ENCODE results near the gene PDXP.
A peak's percentile ranks its signal among the peaks of the same experiment; 100 is the strongest.

Gene PDXP

DNA sequence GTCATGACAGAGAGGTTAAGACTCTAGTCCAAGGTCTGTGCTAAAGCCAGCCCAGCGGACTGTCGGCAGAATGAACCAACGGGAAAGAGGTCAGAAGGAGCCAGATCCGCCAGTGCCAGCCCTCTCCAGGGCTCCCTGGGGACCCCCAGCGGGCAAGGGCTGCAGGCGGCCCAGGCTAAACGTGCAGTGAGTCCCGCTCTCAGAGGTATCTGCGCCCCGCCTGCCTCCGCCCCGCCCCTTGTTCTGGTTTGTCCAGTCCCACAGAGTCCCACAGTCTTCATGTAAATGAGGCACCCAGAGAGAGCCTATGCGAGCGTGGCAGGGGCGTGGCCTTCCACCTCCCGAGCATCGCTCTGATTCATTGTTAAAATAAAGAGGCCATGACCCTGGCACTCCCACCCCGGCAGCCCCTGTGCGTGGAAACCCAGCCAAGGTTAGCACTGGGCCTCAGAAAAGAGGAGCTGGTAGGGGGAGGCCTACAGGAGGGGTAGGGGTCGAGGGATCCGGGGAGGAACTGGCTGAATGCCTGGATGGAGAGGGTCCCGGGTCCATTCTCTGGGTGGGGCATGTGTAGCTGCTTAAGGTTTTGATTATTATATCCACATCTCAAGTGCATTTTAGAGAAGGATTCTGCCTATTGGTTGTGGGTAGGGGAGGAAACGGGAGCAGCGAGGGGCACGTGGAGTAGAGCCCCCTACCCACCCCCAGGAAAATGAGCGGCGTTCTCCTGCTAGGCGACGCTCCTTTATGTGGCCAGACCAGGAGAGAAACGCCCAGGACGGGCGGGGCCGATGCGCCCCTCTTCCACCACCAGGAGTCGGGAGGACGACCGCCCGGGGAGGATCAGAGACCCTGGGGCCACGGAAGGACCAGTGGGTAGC lies 38.4 kb downstream of the PDXP start, which contains the start of gene TRIOBP (continued):
- TF ChIP-seq, protein P1, sequence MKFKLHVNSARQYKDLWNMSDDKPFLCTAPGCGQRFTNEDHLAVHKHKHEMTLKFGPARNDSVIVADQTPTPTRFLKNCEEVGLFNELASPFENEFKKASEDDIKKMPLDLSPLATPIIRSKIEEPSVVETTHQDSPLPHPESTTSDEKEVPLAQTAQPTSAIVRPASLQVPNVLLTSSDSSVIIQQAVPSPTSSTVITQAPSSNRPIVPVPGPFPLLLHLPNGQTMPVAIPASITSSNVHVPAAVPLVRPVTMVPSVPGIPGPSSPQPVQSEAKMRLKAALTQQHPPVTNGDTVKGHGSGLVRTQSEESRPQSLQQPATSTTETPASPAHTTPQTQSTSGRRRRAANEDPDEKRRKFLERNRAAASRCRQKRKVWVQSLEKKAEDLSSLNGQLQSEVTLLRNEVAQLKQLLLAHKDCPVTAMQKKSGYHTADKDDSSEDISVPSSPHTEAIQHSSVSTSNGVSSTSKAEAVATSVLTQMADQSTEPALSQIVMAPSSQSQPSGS (tag by site-specific recombination; IDR thresholded peaks at IDR 0.05; ENCODE audit: low read depth), result no peak
- TF ChIP-seq ZNF549 (tag by site-specific recombination; IDR thresholded peaks at IDR 0.05), result no peak
- peak; percentile 75 for TF ChIP-seq SP2 (tag by site-specific recombination; IDR thresholded peaks at IDR 0.05)
- TF ChIP-seq, protein P2, sequence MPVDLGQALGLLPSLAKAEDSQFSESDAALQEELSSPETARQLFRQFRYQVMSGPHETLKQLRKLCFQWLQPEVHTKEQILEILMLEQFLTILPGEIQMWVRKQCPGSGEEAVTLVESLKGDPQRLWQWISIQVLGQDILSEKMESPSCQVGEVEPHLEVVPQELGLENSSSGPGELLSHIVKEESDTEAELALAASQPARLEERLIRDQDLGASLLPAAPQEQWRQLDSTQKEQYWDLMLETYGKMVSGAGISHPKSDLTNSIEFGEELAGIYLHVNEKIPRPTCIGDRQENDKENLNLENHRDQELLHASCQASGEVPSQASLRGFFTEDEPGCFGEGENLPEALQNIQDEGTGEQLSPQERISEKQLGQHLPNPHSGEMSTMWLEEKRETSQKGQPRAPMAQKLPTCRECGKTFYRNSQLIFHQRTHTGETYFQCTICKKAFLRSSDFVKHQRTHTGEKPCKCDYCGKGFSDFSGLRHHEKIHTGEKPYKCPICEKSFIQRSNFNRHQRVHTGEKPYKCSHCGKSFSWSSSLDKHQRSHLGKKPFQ (tag by site-specific recombination; IDR thresholded peaks at IDR 0.05), result no peak
- no peak for TF ChIP-seq ZNF10 (tag by site-specific recombination; IDR thresholded peaks at IDR 0.05)
- 0 out of 2 replicates have a peak, but pooled peaks have one; percentile 20 for TF ChIP-seq KLF10 (tag by site-specific recombination; IDR thresholded peaks at IDR 0.05)
- peak; percentile 32; the same call in 1 of the 2 replicates for TF ChIP-seq ZNF629 (tag by site-specific recombination; IDR thresholded peaks at IDR 0.05)
- TF ChIP-seq, protein P3, sequence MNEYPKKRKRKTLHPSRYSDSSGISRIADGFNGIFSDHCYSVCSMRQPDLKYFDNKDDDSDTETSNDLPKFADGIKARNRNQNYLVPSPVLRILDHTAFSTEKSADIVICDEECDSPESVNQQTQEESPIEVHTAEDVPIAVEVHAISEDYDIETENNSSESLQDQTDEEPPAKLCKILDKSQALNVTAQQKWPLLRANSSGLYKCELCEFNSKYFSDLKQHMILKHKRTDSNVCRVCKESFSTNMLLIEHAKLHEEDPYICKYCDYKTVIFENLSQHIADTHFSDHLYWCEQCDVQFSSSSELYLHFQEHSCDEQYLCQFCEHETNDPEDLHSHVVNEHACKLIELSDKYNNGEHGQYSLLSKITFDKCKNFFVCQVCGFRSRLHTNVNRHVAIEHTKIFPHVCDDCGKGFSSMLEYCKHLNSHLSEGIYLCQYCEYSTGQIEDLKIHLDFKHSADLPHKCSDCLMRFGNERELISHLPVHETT (tag by site-specific recombination; IDR thresholded peaks at IDR 0.05), result no peak
- no peak for TF ChIP-seq ZFP3 (tag by site-specific recombination; IDR thresholded peaks at IDR 0.05; ENCODE audit: low read depth)
- TF ChIP-seq, protein P4, sequence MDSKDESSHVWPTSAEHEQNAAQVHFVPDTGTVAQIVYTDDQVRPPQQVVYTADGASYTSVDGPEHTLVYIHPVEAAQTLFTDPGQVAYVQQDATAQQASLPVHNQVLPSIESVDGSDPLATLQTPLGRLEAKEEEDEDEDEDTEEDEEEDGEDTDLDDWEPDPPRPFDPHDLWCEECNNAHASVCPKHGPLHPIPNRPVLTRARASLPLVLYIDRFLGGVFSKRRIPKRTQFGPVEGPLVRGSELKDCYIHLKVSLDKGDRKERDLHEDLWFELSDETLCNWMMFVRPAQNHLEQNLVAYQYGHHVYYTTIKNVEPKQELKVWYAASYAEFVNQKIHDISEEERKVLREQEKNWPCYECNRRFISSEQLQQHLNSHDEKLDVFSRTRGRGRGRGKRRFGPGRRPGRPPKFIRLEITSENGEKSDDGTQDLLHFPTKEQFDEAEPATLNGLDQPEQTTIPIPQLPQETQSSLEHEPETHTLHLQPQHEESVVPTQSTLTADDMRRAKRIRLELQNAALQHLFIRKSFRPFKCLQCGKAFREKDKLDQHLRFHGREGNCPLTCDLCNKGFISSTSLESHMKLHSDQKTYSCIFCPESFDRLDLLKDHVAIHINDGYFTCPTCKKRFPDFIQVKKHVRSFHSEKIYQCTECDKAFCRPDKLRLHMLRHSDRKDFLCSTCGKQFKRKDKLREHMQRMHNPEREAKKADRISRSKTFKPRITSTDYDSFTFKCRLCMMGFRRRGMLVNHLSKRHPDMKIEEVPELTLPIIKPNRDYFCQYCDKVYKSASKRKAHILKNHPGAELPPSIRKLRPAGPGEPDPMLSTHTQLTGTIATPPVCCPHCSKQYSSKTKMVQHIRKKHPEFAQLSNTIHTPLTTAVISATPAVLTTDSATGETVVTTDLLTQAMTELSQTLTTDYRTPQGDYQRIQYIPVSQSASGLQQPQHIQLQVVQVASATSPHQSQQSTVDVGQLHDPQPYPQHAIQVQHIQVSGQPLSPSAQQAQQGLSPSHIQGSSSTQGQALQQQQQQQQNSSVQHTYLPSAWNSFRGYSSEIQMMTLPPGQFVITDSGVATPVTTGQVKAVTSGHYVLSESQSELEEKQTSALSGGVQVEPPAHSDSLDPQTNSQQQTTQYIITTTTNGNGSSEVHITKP (tag by site-specific recombination; IDR thresholded peaks at IDR 0.05), result peak; percentile 87
- TF ChIP-seq ZNF560 (tag by site-specific recombination; IDR thresholded peaks at IDR 0.05; ENCODE audit: borderline replicate concordance), result no peak
- TF ChIP-seq ZNF600 (tag by site-specific recombination; IDR thresholded peaks at IDR 0.05), result 0 out of 2 replicates have a peak, but pooled peaks have one; percentile 40

DNA sequence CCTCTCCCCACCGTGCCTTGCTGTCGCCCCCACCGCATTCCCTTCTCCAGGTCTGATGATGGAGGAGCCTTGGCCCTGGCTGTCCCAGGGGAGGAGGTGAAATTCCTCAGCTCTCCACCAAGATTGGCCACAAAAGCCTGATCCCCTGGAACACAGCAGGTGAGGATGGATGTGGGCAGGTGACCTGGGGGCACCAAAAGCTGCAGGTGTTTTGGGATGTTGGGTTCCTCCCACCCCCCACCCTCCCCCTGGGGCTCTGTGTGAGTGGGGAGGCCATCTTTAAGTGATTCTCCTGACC lies 39.0 kb downstream of the PDXP start:
- Histone ChIP-seq H3K27ac (ENCODE audit: extremely low read depth, low read depth, low read length) (no peak overlapping the region), H3K36me3 (ENCODE audit: control insufficient read depth in 2 of 2, insufficient read depth in 1 of 2, low read length in 2 of 2) (peaks cover 7 to 14% of the 10 kb centered on the region in 2 experiments; a peak in 2 of 3 replicates), H3K4me1 (ENCODE audit: control insufficient read depth, insufficient read depth, low read length) (peaks cover 6% of the 10 kb centered on the region), H3K9me3 (ENCODE audit: control insufficient read depth, insufficient read depth, low read depth, low read length) (no peaks in the 10 kb centered on the region), H3K4me3 (ENCODE audit: low read depth, low read length) (no peak overlapping the region)
- CTCF ChIA-PET, result interaction anchor here (0.6 to 3.1 kb wide), 6 partner anchors 10 to 96 kb away, joined by 3 to 13 read pairs (median 3); no protein-coding TSS in a partner anchor
- POLR2A ChIA-PET, result no interaction called here
- TF ChIP-seq ZNF239 (tag by site-specific recombination; IDR thresholded peaks at IDR 0.05) (no peak), ZBTB48 (tag by site-specific recombination; IDR thresholded peaks at IDR 0.05) (peak; percentile 14; the same call in 1 of the 2 replicates), ZNF549 (tag by site-specific recombination; IDR thresholded peaks at IDR 0.05) (no peak)

Data from HEK293 (cell line).